GM12801 (cell line): Measurements from ENCODE around the gene SVIL.

Experiments used
- TF ChIP-seq, protein P1 (sequence below): IDR thresholded peaks from one replicate; pipeline ENCODE4 v1.5.1; 2011; ENCODE audit warnings: control low read depth; ENCODE audit not compliant: insufficient read length; ENCODE audit errors: extremely low read depth

The SVIL gene

GRCh38 chr10:29546773-29547313, 87.9 kb downstream of the SVIL start:
- TF ChIP-seq, protein P1, sequence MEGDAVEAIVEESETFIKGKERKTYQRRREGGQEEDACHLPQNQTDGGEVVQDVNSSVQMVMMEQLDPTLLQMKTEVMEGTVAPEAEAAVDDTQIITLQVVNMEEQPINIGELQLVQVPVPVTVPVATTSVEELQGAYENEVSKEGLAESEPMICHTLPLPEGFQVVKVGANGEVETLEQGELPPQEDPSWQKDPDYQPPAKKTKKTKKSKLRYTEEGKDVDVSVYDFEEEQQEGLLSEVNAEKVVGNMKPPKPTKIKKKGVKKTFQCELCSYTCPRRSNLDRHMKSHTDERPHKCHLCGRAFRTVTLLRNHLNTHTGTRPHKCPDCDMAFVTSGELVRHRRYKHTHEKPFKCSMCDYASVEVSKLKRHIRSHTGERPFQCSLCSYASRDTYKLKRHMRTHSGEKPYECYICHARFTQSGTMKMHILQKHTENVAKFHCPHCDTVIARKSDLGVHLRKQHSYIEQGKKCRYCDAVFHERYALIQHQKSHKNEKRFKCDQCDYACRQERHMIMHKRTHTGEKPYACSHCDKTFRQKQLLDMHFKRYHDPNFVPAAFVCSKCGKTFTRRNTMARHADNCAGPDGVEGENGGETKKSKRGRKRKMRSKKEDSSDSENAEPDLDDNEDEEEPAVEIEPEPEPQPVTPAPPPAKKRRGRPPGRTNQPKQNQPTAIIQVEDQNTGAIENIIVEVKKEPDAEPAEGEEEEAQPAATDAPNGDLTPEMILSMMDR: no peak

DNA sequence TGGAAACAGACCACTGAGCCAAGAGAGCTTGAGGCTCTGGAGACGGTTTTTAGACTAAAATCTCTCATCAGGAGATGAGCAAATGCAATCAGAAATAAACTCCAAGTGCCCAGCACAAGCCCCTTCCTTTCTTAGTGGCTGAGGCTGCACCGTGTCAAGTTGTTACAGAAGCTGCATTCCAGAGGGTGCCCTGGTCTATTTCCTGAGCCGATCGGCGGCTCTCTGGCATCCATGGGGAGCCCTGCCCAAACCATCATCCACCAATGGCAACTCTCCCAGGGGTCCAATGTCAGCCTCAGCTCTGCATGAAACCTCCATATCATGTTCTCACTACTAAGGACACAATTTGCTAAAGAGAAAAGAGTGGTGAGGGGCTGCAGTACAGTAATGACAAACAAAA, 89.6 kb downstream of the SVIL start:
- TF ChIP-seq, protein P1: no peak

GRCh38 chr10:29543715-29544114, 91.1 kb downstream of the SVIL start:
- TF ChIP-seq, protein P1: no peak

GRCh38 chr10:29542723-29543122, 92.0 kb downstream of the SVIL start:
- TF ChIP-seq, protein P1: no peak

DNA sequence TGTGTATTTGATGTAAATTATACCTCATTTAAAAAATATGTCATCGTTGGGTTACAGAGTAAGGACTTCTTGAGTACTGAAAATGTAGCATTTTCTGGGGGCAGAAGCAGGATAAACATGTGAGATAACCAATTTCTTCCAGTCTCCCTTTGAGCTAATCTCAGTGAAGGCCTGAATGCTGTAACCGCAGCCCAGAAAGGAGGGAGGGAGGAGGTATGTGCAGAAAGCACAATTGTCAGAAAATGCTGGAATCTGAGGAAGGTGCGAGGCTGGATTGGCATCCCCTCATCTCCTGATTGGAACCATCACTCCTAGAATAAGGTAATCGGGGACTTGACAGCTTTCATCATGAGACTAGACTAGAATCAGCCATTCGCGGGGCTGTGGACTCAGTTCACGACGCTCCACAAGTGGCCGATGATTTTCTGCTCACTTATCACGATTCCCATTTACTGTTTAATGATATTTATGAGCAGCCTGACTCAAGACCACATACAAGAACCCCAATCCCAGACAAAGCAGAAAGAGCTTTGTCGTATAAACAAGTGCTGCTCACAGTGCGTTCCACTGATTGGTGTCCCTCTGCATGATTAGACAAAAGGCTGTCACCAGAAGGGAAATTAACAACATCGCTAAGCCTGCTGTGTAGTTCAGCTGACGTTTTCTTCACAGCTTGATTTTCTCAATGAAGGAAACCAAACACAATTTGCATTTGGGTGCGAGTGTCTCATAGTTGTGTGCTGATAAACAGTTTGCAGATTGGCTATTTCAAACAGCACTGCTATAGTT, 93.2 kb downstream of the SVIL start:
- TF ChIP-seq, protein P1: no peak

- TF ChIP-seq, protein P1: no peak
These were observed 94.8 kb downstream of the SVIL start for GRCh38 chr10:29540016-29540415.

DNA sequence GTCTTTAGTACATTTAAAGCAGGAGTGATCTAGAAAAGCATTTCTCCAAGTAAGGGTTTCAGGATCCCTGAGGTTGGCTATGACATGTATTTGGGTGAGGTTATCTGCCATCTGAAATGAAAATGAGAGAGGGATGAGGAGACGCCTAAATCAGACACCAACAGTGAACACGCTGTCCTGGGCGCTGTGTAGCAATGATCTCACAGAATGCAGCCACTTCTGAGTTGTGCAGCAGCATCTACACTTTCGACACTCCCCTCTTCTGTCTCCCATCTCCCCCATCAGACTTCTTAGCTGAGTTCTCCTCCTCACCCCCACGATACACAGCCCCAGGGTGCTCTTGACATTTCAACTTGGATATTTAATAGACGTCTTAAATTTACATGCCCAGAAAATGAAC, 95.4 kb downstream of the SVIL start:
- TF ChIP-seq, protein P1: no peak
